Fibroblast of mammary gland (primary cell): ENCODE data around the gene ASPG.

Experiments
- DNase-seq: peaks from one replicate; pipeline ENCODE4 v3.0.0-alpha.2; 2010; ENCODE audit warnings: low read depth
- H3K4me3 ChIP-seq: 2 replicates; pipeline ENCODE4 v1.5.1; 2011; ENCODE audit warnings: low read depth, mild to moderate bottlenecking, low read length, moderate library complexity; ENCODE audit not compliant: control insufficient read depth
- CTCF ChIP-seq: conservative IDR thresholded peaks from 2 replicates; pipeline ENCODE4 v1.5.1; 2011; ENCODE audit warnings: low read depth, low read length, inconsistent platforms; ENCODE audit not compliant: control insufficient read depth, insufficient read depth

ASPG gene

DNA sequence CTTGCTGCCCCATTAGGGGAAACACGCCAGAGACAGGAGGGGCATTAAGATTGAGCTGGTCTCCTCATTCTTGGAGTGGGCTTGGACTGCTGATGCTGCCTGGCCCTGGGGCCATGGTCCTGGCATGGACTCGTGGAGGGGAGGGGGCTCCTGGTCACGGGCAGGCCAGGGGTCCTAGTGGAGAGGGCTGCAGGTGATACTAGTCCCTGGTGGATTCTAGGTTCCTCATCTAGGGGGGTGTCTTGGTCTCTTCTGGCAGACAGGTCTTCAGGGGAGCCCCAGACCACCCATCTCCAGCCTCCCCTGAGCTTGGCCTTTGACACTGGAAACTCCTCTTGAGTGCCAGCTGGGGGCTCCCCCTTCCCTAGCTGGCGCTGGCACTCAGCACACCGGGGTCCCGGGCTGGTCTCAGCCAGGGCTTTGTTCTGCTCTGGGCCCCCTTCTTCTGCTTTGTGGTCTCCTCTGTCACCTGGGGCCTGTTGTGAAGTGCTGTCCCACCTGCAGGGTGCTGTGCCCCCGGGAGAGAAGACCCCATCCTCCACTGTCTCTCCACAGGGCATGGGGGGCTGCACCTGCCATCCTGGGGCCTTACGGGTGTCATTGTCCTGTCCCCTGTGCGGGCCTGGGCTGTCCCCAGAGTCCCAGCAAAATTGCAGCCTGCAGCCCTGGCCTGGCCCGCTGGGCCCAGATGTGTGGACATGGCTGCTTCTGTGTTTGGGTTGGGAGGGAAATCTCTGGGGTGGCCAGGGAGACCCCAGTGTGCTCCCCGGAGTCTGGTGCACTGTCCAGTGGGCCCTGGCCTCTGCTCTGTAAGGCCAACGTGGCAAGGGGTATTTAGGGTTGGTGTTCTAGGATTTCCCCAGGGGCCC, 55.2 kb downstream of the ASPG start:
- no peak overlapping the region for H3K4me3 ChIP-seq
- DNase-seq, result no peak
- no peak for TF ChIP-seq CTCF

DNA sequence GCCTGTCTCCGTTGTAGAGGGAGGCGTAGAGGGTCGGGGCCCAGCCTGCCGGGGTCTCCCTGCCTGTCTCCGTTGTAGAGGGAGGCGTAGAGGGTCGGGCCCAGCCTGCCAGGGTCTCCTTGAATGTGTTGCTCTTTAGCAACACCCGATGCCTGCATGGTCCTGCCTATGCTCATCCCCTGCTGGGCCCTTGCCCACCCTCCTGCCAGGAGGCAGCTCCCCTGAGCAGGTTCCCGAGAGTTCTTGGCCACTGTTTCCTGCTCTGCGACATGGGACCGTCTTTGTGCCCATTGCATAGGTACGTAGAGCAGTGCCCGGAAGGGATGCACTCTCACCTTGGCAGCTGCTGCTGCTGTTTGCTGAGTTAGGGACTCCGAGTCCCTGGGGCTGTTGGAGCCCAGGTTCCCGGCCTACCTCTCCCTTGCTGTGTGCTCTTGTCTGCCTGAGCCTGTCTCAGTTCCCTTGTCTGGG, 56.2 kb downstream of the ASPG start:
- H3K4me3 ChIP-seq, result no peak overlapping the region
- DNase-seq, result no peak
- TF ChIP-seq CTCF, result no peak

DNA sequence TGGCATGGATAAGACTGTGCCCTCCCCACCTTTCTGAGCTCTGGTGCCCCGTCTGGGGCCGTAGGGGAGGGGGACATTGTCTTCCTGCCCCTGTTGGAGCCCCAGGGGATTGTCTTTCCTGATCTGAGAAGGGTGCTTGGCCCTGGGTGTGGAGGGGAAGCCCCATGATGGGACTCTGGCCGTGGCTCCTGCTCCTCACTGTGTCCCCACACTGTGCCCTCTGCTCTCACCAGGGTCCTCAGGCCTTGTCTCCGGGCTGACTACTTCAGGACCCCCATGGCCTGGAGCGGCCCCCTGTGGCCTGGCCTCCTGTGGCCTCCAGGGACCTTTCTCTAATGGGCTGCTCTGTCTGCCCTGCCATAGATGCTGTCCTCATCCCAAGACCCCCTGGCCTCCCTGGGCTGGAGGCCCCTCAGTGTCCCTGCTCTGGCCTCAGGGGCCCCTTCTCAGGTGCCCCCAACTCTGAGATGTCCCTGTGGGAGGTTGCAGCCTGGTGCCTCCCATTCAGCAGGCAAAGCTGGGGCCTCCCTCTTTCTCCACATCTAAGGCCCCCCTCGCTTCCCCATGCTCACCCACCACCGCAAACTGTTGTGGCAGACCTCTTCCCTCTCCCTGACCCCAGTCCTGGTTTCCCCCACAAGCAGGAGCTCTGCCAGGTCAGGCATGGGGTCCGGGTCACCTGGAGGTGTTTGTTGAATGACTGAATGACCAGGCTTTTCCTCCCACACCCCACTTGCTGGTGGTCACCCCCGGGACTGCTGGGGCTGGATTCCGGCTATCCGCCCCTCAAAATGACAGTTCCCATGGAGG, 56.8 kb downstream of the ASPG start:
- DNase-seq, result no peak
- no peak for TF ChIP-seq CTCF
- no peak overlapping the region for H3K4me3 ChIP-seq

GRCh38 chr14:104142946-104143470, 57.5 kb downstream of the ASPG start:
- DNase-seq, result no peak
- no peak for TF ChIP-seq CTCF
- H3K4me3 ChIP-seq, result no peak overlapping the region

GRCh38 chr14:104143521-104144452, 58.3 kb downstream of the ASPG start:
- H3K4me3 ChIP-seq, result no peak overlapping the region
- TF ChIP-seq CTCF, result no peak
- no peak for DNase-seq

- H3K4me3 ChIP-seq, result no peak overlapping the region
- no peak for DNase-seq
- no peak for TF ChIP-seq CTCF
Observed at GRCh38 chr14:104144453-104144790, 58.9 kb downstream of the ASPG start.
